ENCODE results near the gene ABHD17A. TPM values are rescaled to one million over a fixed set of nuclear protein-coding genes. Genes with fewer than 3 reads are reported as not detected.
A peak's percentile ranks its signal among the peaks of the same experiment; 100 is the strongest.

ABHD17A gene
- polyA plus RNA-seq, 1 donor (not counting 4 experiments of a cell fraction or from before 2014, with no cell fraction given) = 27.2 TPM

DNA sequence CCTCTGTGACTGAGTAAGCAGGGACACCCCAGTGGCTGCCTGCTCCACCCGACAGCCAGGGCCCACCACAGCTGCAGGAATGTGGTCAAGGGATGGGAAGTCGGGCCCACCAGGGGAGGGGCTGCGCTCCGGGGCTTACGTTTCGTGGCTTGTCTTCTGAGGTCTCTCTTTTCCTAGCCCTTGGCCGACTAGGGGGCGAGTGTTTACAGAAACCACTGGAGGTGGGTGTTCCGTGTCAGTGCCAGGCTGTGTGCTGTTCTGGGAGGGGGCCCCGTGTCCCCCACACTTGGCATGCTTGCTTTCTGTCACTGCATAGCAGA is 24.4 kb upstream of the ABHD17A start:
- Histone ChIP-seq H3K9me3 (ENCODE audit: control insufficient read depth, low read depth, low read length) (no peaks in the 10 kb centered on the region), H3K36me3 (ENCODE audit: control insufficient read depth in 2 of 2, extremely low read depth in 1 of 2, insufficient read depth in 2 of 2, low read length in 2 of 2) (peaks cover 6 to 11% of the 10 kb centered on the region in 2 experiments), H3K9ac (ENCODE audit: control insufficient read depth, extremely low read depth, insufficient read depth, low read length) (no peak overlapping the region), H4K20me1 (ENCODE audit: control insufficient read depth, extremely low read depth, insufficient read depth, low read length) (peaks cover 13% of the 10 kb centered on the region), H3K27ac (ENCODE audit: control insufficient read depth, insufficient read depth, low read length) (no peak overlapping the region), H3K4me2 (ENCODE audit: control insufficient read depth, extremely low read depth, insufficient read depth, low read depth, low read length) (no peak overlapping the region), H3K9me1 (ENCODE audit: control insufficient read depth, extremely low read depth, insufficient read depth, low read length) (peaks cover 2% of the 10 kb centered on the region), H3K4me1 (ENCODE audit: control insufficient read depth, extremely low read depth, insufficient read depth, low read length) (peaks cover 44% of the 10 kb centered on the region), H2AFZ (ENCODE audit: control insufficient read depth, low read length) (no peak overlapping the region), H3K27me3 (ENCODE audit: control insufficient read depth, extremely low read depth, insufficient read depth, low read length) (no peaks in the 10 kb centered on the region), H3K4me3 (ENCODE audit: control insufficient read depth in 2 of 3, extremely low read depth in 1 of 3, insufficient read depth in 2 of 3, low read depth in 1 of 3, low read length in 3 of 3) (no peak overlapping the region), H3K79me2 (ENCODE audit: control insufficient read depth, insufficient read depth, low read length) (peaks cover 72% of the 10 kb centered on the region)
- dilution Hi-C loops (cut with MboI; ENCODE audit: extremely low pct_ligation_motif_present, low sequenced_read_pairs) = no loop called here
- FAIRE-seq = no peak
- DNase-seq (ENCODE audit: low read depth, low spot score) = no peak
- TF ChIP-seq, protein P1, sequence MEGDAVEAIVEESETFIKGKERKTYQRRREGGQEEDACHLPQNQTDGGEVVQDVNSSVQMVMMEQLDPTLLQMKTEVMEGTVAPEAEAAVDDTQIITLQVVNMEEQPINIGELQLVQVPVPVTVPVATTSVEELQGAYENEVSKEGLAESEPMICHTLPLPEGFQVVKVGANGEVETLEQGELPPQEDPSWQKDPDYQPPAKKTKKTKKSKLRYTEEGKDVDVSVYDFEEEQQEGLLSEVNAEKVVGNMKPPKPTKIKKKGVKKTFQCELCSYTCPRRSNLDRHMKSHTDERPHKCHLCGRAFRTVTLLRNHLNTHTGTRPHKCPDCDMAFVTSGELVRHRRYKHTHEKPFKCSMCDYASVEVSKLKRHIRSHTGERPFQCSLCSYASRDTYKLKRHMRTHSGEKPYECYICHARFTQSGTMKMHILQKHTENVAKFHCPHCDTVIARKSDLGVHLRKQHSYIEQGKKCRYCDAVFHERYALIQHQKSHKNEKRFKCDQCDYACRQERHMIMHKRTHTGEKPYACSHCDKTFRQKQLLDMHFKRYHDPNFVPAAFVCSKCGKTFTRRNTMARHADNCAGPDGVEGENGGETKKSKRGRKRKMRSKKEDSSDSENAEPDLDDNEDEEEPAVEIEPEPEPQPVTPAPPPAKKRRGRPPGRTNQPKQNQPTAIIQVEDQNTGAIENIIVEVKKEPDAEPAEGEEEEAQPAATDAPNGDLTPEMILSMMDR (optimal IDR thresholded peaks at IDR 0.05 in 1 of 3, IDR thresholded peaks at IDR 0.05 in 1 of 3, conservative IDR thresholded peaks at IDR 0.05 in 1 of 3; ENCODE audit: extremely low read depth in 1 of 3, insufficient read depth in 2 of 3, low read length in 3 of 3) = no peak

DNA sequence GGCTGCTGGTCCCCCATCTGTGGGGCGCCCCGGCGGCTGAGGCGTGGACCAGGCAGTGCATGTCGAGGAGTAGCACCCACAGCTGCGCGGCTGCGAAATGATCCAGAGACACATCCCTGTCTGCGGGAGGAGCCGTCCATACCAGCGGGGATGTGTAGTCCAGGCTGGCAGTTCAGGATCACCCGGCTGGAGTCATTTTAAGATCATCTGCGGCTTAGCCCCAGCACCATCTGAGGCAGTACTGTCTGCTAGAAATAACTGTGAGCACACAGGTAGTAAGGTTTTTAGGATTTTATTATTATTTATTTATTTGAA is 23.0 kb upstream of the ABHD17A start:
- DNase-seq (ENCODE audit: low read depth, low spot score) (no peak), FAIRE-seq (no peak)
- peak overlapping the region; percentile 92 for H3K4me2 ChIP-seq (ENCODE audit: control insufficient read depth, extremely low read depth, insufficient read depth, low read depth, low read length)
- peaks cover 5% of the 10 kb centered on the region for H4K20me1 ChIP-seq (ENCODE audit: control insufficient read depth, extremely low read depth, insufficient read depth, low read length)
- H3K79me2 ChIP-seq (ENCODE audit: control insufficient read depth, insufficient read depth, low read length) = peaks cover 64% of the 10 kb centered on the region
- no peak overlapping the region for H3K27ac ChIP-seq (ENCODE audit: control insufficient read depth, insufficient read depth, low read length)
- dilution Hi-C loops (cut with MboI; ENCODE audit: extremely low pct_ligation_motif_present, low sequenced_read_pairs) = no loop called here
- peaks cover 5 to 7% of the 10 kb centered on the region in 2 experiments for H3K36me3 ChIP-seq (ENCODE audit: control insufficient read depth in 2 of 2, extremely low read depth in 1 of 2, insufficient read depth in 2 of 2, low read length in 2 of 2)
- no peaks in the 10 kb centered on the region for H3K9me3 ChIP-seq (ENCODE audit: control insufficient read depth, low read depth, low read length)
- H3K9me1 ChIP-seq (ENCODE audit: control insufficient read depth, extremely low read depth, insufficient read depth, low read length) = peaks cover 1% of the 10 kb centered on the region
- H2AFZ ChIP-seq (ENCODE audit: control insufficient read depth, low read length) = peak overlapping the region; percentile 10
- peak overlapping the region; percentile 32 to 64 (median 64) for H3K4me3 ChIP-seq (ENCODE audit: control insufficient read depth in 2 of 3, extremely low read depth in 1 of 3, insufficient read depth in 2 of 3, low read depth in 1 of 3, low read length in 3 of 3)
- H3K27me3 ChIP-seq (ENCODE audit: control insufficient read depth, extremely low read depth, insufficient read depth, low read length) = no peaks in the 10 kb centered on the region
- H3K9ac ChIP-seq (ENCODE audit: control insufficient read depth, extremely low read depth, insufficient read depth, low read length) = peak overlapping the region; percentile 73
- H3K4me1 ChIP-seq (ENCODE audit: control insufficient read depth, extremely low read depth, insufficient read depth, low read length) = peaks cover 38% of the 10 kb centered on the region
- TF ChIP-seq, protein P1 (optimal IDR thresholded peaks at IDR 0.05 in 1 of 3, IDR thresholded peaks at IDR 0.05 in 1 of 3, conservative IDR thresholded peaks at IDR 0.05 in 1 of 3; ENCODE audit: extremely low read depth in 1 of 3, insufficient read depth in 2 of 3, low read length in 3 of 3) = no peak
